ENCODE measurements around the gene NFATC2. TPM values are rescaled to one million over a fixed set of nuclear protein-coding genes. Genes with fewer than 3 reads are reported as not detected.
"Not testable (repeated sequence)": the region's sequence is repeated elsewhere in the genome, so short reads cannot be mapped to it uniquely, and the experiment has no call there.

The NFATC2 gene
- total RNA-seq, 2 donors from 2014 or later: 4.7 to 5.6 TPM

GRCh38 chr20:51570739-51571459 lies 28.4 kb upstream of the NFATC2 start:
- ATAC-seq (no peak), DNase-seq (peak in 1 of 2 donors; percentile 9)
- intact Hi-C loops (cut with DNase I, micrococcal nuclease): no loop called here

GRCh38 chr20:51569815-51570738 lies 27.6 kb upstream of the NFATC2 start:
- intact Hi-C loops (cut with DNase I, micrococcal nuclease): no loop called here
- no peak for ATAC-seq

GRCh38 chr20:51568533-51568932 lies 26.0 kb upstream of the NFATC2 start:
- intact Hi-C loops (cut with DNase I, micrococcal nuclease); DNase-seq; ATAC-seq: not testable (repeated sequence)

More at GRCh38 chr20:51569815-51570738, 27.6 kb upstream of the NFATC2 start:
- DNase-seq: no peak

- no peak for DNase-seq
- intact Hi-C loops (cut with DNase I, micrococcal nuclease): no loop called here
- no peak for ATAC-seq
Measured at GRCh38 chr20:51567622-51568021, 25.1 kb upstream of the NFATC2 start.

GRCh38 chr20:51566594-51566993 lies 24.1 kb upstream of the NFATC2 start:
- DNase-seq: no peak
- intact Hi-C loops (cut with DNase I, micrococcal nuclease): no loop called here
- no peak for ATAC-seq

GRCh38 chr20:51565298-51566144 lies 23.0 kb upstream of the NFATC2 start:
- DNase-seq: no peak
- no peak for ATAC-seq
- intact Hi-C loops (cut with DNase I, micrococcal nuclease): no loop called here

GRCh38 chr20:51563486-51564332 lies 21.2 kb upstream of the NFATC2 start:
- ATAC-seq (peak; percentile 38), DNase-seq (peak; percentile 39 to 42)
- intact Hi-C loops (cut with DNase I, micrococcal nuclease): no loop called here

- ATAC-seq (no peak), DNase-seq (no peak)
- intact Hi-C loops (cut with DNase I, micrococcal nuclease): no loop called here
Measured at GRCh38 chr20:51563174-51563485, 20.6 kb upstream of the NFATC2 start.

GRCh38 chr20:51562332-51563173 lies 20.0 kb upstream of the NFATC2 start:
- ATAC-seq (peak; percentile 78), DNase-seq (peak; percentile 52 to 60)
- intact Hi-C loops (cut with DNase I, micrococcal nuclease): no loop called here

- ATAC-seq: no peak
- no peak for DNase-seq
- intact Hi-C loops (cut with DNase I, micrococcal nuclease): no loop called here
Measured at GRCh38 chr20:51562027-51562331, 19.5 kb upstream of the NFATC2 start.

GRCh38 chr20:51560550-51561307 lies 18.2 kb upstream of the NFATC2 start:
- intact Hi-C loops (cut with DNase I, micrococcal nuclease): no loop called here
- ATAC-seq (no peak), DNase-seq (no peak)

- DNase-seq (no peak), ATAC-seq (no peak)
- intact Hi-C loops (cut with DNase I, micrococcal nuclease): no loop called here
Measured at GRCh38 chr20:51560042-51560441, 17.5 kb upstream of the NFATC2 start.

GRCh38 chr20:51554538-51555165 lies 12.1 kb upstream of the NFATC2 start:
- no peak for DNase-seq
- intact Hi-C loops (cut with DNase I, micrococcal nuclease): no loop called here
- ATAC-seq: no peak

- intact Hi-C loops (cut with DNase I, micrococcal nuclease): no loop called here
- no peak for DNase-seq
- no peak for ATAC-seq
Measured at GRCh38 chr20:51553897-51554486, 11.5 kb upstream of the NFATC2 start.

- DNase-seq (no peak), ATAC-seq (no peak)
- intact Hi-C loops (cut with DNase I, micrococcal nuclease): no loop called here
Measured at GRCh38 chr20:51551186-51551585, 8.7 kb upstream of the NFATC2 start.

GRCh38 chr20:51549474-51549873 lies 7.0 kb upstream of the NFATC2 start:
- no peak for DNase-seq
- intact Hi-C loops (cut with DNase I, micrococcal nuclease): no loop called here
- no peak for ATAC-seq
